HG03469 (cell line): Measurements from ENCODE around the gene GANAB.
A peak's percentile ranks its signal among the peaks of the same experiment; 100 is the strongest.
"Not testable (repeated sequence)": the region's sequence is repeated elsewhere in the genome, so short reads cannot be mapped to it uniquely, and the experiment has no call there.

Source experiments
- ATAC-seq: cut with Tn5 transposase; IDR thresholded peaks from one replicate; pipeline ENCODE4 v1.9.1; 2021; ENCODE audit warnings: mild to moderate bottlenecking, moderate library complexity, moderate number of reproducible peaks; ENCODE audit not compliant: unreplicated experiment

The GANAB gene

GRCh38 chr11:62602141-62603071, 44.0 kb downstream of the GANAB start:
- ATAC-seq: no peak

GRCh38 chr11:62601372-62602140, 44.9 kb downstream of the GANAB start, which contains the start of gene MTA2:
Gene MTA2 (minus strand): TSS chr11:62601865. CDS start chr11:62601450, 415 bp downstream.
- ATAC-seq: peak; percentile 50

GRCh38 chr11:62601122-62601371, 45.4 kb downstream of the GANAB start:
- no peak for ATAC-seq

- no peak for ATAC-seq
Observed at GRCh38 chr11:62600367-62601121, 45.9 kb downstream of the GANAB start.

DNA sequence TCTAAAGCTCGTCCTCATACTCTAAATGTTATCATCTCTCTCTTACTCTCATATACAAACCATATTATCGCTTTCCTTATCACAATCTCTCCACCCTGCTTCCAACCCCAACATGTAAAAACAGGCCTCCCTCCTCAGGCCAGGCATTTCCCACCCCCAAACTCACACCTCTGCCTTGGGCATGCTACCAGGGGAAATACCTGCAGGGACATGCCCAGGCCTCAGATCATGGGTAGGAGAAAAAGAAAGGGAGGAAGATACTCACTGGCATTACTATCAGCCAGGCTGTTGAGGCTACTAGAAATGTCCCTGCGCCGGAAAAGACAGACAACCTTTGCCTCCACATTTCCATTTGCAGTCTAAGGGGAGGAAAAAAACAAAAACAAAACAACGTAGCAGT, 46.5 kb downstream of the GANAB start:
- ATAC-seq: no peak

GRCh38 chr11:62599069-62599696, 47.2 kb downstream of the GANAB start:
- ATAC-seq: no peak

DNA sequence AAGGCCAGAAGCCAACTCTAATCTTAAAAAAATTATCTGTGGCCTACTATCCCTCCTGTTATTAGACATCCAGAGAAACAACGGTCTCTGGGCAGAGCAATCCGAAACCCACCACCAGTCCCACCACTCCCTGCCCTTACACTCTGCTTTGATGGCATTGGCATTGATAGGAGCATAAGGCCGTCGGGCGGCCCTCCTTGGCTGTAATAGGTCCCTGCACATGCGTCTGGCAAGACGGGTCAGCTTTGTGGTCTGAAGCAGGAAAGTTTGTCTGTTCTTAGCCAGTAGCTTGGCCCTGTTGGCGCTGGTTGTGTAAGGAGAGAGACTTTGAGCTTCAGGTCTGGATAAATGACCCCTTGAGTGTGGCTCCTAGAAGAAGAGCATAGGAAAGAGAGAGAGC, 51.3 kb downstream of the GANAB start:
- no peak for ATAC-seq

DNA sequence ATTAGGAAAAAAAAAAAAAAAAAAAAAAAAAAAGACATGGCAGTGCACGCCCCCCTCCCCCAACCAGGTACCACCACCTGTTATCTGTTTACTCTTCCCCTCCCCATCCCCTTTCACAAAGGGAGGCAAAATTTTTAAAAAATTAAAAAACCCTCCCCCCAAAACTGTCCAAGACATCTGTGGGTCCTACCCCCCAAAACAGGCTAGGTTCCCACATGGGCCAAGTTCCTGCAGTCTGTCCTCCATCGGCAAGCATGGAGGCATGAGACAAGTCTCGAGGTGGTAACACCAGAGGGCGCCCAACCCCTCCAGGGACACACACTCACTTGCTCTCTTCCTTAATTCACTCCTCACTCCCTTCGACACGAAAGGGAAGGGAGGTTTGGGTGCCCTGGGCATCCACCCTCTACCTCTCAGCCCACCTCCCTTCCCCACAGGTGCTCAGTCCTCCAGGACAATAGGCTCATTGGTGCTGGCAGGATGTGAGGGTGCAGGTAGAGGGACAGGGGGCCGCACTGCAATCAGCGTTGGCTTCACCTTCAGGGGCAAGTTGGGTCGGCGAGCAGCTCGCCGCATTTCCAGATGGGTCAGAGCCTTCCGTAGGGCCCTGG, 52.9 kb downstream of the GANAB start:
- no peak for ATAC-seq

GRCh38 chr11:62592989-62593421, 53.4 kb downstream of the GANAB start:
- no peak for ATAC-seq

- no peak for ATAC-seq
Observed at GRCh38 chr11:62592146-62592815, 54.1 kb downstream of the GANAB start.

DNA sequence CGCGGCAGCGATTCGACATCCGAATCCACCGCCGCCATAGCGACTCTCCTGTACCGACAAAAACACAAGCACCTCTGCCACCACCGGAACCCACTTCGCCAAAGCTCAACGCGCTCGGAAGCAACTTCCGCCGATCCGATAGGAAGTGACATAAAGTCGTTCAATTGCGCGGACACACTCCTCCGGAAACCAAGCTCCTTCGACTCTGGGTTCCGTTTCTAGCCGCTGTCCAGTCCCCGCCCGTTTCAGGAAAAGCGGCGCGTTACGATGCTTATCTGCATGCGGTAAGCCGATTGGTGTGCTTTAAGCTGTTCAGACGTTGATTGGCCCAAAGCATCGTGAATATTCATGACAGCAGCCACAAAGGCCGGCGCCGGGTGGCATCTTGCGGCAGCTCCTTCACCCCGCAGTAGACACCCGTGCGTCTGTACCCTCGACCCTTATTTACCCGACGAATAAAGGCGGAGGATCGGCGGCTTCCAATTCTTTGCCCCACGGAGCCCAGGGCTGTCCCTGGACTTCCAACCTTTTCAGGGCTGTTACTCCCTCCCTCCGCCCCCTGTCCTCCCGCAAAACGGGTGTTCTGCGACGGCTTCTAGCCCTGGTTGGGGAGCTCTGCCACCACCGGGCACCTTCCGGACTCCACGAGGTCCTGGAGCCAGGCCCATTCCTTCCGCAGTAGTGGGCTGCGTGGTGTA, 54.8 kb downstream of the GANAB start, which contains the start of gene TUT1:
TUT1 (minus strand) TSS at position 76 of the 698 bp plus-strand sequence; CDS start at position 38, 38 bp downstream.
- ATAC-seq: peak; percentile 70

GRCh38 chr11:62588966-62589637, 57.3 kb downstream of the GANAB start:
- ATAC-seq: no peak

DNA sequence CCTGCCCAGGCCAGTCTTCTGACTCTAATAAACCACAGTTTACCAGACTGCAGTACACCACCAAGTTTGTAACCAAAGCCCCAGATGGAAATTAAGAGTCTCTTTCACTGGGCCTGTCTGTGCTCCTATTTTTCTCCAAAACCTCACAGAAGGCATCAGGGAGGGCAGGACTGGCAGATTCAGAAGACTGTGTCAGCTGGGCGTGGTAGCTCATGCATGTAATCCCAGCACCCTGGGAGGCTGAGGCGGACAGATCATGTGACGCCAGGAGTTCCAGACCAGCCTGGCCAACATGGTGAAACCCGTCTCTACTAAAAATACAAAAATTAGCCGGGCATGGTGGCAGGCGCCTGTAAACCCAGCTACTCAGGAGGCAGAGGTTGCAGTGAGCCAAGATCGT, 61.1 kb downstream of the GANAB start:
- not testable (repeated sequence) for ATAC-seq

DNA sequence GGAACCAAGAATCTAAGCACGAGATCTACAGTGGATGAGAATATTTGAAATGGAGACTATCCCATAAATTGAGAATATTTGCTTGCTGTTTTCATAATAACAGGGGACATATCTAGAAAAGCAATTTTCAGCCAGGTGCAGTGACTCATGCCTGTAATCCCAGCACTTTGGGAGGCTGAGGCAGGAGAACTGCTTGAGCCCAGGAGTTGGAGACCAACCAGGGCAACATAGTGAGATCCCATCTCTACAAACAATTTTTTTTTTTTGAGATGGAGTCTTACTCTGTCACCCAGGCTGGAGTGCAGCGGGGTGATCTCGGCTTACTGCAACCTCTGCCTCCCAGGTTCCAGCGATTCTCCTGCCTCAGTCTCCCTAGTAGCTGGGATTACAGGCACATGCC, 64.7 kb downstream of the GANAB start:
- ATAC-seq: not testable (repeated sequence)

GRCh38 chr11:62580959-62581715, 65.3 kb downstream of the GANAB start:
- ATAC-seq: no peak

DNA sequence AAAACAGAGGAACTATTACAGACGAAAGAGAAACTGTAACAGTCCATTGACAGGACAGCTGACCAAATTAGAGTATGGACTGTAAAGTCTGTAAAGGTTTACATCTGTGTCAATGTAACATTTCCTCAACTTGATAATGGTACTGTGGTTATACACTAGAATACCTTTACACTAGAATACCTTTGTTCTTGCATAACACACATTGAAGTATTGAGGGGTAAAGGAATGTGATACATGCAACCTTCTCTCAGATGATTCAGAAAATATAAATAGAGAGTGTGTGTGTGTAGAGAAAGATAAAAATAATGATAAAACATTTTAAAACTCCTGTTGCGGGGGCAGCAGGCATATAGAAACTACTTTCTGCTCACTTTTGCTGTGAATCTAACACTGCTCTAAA, 67.2 kb downstream of the GANAB start:
- no peak for ATAC-seq

- ATAC-seq: no peak
Observed at GRCh38 chr11:62578541-62578940, 67.9 kb downstream of the GANAB start.
